ENCODE data around the gene MLPH. TPM values are rescaled to one million over a fixed set of nuclear protein-coding genes. Genes with fewer than 3 reads are reported as not detected.

The MLPH gene
- total RNA-seq, 1 experiment from 2014 or later, result 27.1 TPM

- Mint-ChIP-seq H3K27ac (ENCODE audit: low read depth, unreplicated experiment) (peak overlapping the region; percentile 90), H3K4me3 (ENCODE audit: unreplicated experiment) (peak overlapping the region; percentile 75), H3K27me3 (ENCODE audit: insufficient read depth, unreplicated experiment) (no peaks in the 10 kb centered on the region), H3K9me3 (ENCODE audit: unreplicated experiment) (peaks cover 8% of the 10 kb centered on the region), H3K36me3 (ENCODE audit: insufficient read depth, unreplicated experiment) (no peaks in the 10 kb centered on the region), H3K4me1 (ENCODE audit: insufficient read depth, unreplicated experiment) (peaks cover 23% of the 10 kb centered on the region)
- intact Hi-C loops (cut with micrococcal nuclease), result no loop called here
- CTCF ChIA-PET, result interaction anchor here (0.6 to 1.6 kb wide), 4 partner anchors 12 to 84 kb away, joined by 3 to 11 read pairs (median 5); no protein-coding TSS in a partner anchor
- DNase-seq (ENCODE audit: unreplicated experiment), result no peak
- TF ChIP-seq CTCF (IDR thresholded peaks at IDR 0.05; ENCODE audit: unreplicated experiment), result no peak
- no TSS peak for BruUV-seq (replicated peaks)
- POLR2A ChIA-PET, result interaction anchor here (0.6 to 1.9 kb wide), 3 partner anchors 12 to 102 kb away, joined by 3 to 6 read pairs (median 3); partner anchors contain the start of gene RAB17
Measured at GRCh38 chr2:237488295-237488694, 1.2 kb downstream of the MLPH start.

DNA sequence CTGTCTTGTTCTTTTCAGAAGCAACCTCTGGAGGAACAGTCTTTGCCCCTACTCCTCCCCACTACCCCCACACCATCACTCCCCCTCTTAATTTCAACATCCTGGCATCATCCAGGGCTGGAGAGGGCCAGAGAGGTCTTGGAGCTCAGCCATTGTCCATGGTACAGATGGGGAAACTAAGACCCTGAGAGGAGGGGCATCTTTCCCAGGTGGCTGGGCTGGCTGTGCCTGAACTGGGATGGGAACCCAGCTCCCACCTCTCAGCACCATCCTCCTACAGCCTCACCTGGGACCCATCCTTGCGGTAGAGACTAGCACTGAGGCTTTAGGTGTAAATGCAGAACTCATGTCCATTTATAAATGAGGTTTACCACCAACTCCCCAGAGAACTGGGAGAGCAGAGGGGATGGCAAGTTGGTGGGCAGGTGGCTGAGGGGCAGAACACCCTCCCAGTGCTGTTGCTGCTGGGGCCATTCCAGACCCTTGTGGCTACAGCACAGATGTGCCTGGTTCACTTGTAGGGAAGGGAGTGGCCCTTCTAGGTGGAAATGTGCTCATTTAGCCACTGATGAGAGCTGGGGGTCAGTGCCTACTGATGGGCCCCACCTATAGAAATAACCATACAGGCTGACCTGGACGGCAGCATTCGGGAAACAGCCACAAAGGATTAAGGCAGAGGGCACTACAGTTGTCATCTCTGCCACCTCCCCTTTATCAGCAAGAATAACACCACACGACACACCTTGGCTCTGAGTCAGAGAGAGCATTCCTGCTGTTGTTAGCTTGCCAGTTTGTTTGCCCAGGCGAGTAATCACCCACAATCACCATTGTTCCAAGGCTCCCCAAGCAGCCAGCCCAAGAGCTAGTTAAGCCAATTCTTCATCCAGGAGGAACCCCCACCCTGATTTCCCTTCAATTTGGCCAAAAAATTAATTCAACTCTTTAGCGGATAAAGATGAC, 2.1 kb downstream of the MLPH start:
- peaks cover 4% of the 10 kb centered on the region for H3K36me3 Mint-ChIP-seq (ENCODE audit: insufficient read depth, unreplicated experiment)
- intact Hi-C loops (cut with micrococcal nuclease), result no loop called here
- CTCF ChIA-PET, result interaction anchor here (0.6 to 1.9 kb wide), 5 partner anchors 13 to 507 kb away, joined by 3 to 12 read pairs (median 4); no protein-coding TSS in a partner anchor
- H3K27ac Mint-ChIP-seq (ENCODE audit: low read depth, unreplicated experiment), result peak overlapping the region; percentile 90
- no peak for TF ChIP-seq CTCF (IDR thresholded peaks at IDR 0.05; ENCODE audit: unreplicated experiment)
- BruUV-seq (replicated peaks), result no TSS peak
- peak overlapping the region; percentile 29 for H3K4me3 Mint-ChIP-seq (ENCODE audit: unreplicated experiment)
- POLR2A ChIA-PET, result interaction anchor here (0.6 to 2.1 kb wide), 7 partner anchors 12 to 404 kb away, joined by 3 to 7 read pairs (median 3); partner anchors contain the start of genes COPS8 and RAB17
- H3K4me1 Mint-ChIP-seq (ENCODE audit: insufficient read depth, unreplicated experiment), result peaks cover 19% of the 10 kb centered on the region
- DNase-seq (ENCODE audit: unreplicated experiment), result peak; percentile 77
- peaks cover 9% of the 10 kb centered on the region for H3K9me3 Mint-ChIP-seq (ENCODE audit: unreplicated experiment)
- H3K27me3 Mint-ChIP-seq (ENCODE audit: insufficient read depth, unreplicated experiment), result no peaks in the 10 kb centered on the region

GRCh38 chr2:237490009-237490711, 3.1 kb downstream of the MLPH start:
- no TSS peak for BruUV-seq (replicated peaks)

More at GRCh38 chr2:237490009-237490711, 3.1 kb downstream of the MLPH start:
- Mint-ChIP-seq H3K4me3 (ENCODE audit: unreplicated experiment) (no peak overlapping the region), H3K4me1 (ENCODE audit: insufficient read depth, unreplicated experiment) (peaks cover 19% of the 10 kb centered on the region), H3K27ac (ENCODE audit: low read depth, unreplicated experiment) (peak overlapping the region; percentile 90), H3K36me3 (ENCODE audit: insufficient read depth, unreplicated experiment) (peaks cover 10% of the 10 kb centered on the region), H3K27me3 (ENCODE audit: insufficient read depth, unreplicated experiment) (no peaks in the 10 kb centered on the region), H3K9me3 (ENCODE audit: unreplicated experiment) (peaks cover 9% of the 10 kb centered on the region)
- CTCF ChIA-PET, result interaction anchor here (0.6 to 1.9 kb wide), 5 partner anchors 14 to 508 kb away, joined by 3 to 12 read pairs (median 9); no protein-coding TSS in a partner anchor
- intact Hi-C loops (cut with micrococcal nuclease), result no loop called here
- no peak for DNase-seq (ENCODE audit: unreplicated experiment)
- POLR2A ChIA-PET, result interaction anchor here (0.6 to 2.1 kb wide), 4 partner anchors 11 to 405 kb away, joined by 3 to 7 read pairs (median 6); partner anchors contain the start of genes COPS8 and RAB17
- TF ChIP-seq CTCF (IDR thresholded peaks at IDR 0.05; ENCODE audit: unreplicated experiment), result no peak
